Heart left ventricle (tissue), 13 donors: Measurements from ENCODE around the gene SCGB2B2.
"Not testable (repeated sequence)": the region's sequence is repeated elsewhere in the genome, so short reads cannot be mapped to it uniquely, and the experiment has no call there.

Experiments used
- POLR2A ChIP-seq, 2 donors: fragments of 450-650 bp; IDR thresholded peaks; one replicate each; pipeline ENCODE4 v1.6.1; 2017; ENCODE audit warnings: antibody characterized with exemption in 2 of 2, mild to moderate bottlenecking in 2 of 2, moderate library complexity in 2 of 2
- TF ChIP-seq, protein P1 (sequence below), 12 donors: fragments of 200-600 bp; sonication (generic) in 4 of 12; IDR thresholded peaks; one replicate each; pipeline versions ENCODE4 v1.5.0 to v1.8.0; 2018 to 2022; ENCODE audit warnings: antibody characterized with exemption in 12 of 12, mild to moderate bottlenecking in 5 of 12
- donor health status: ischemic (EF 13 %, LVEDD 7.1; RV severe dilation, severe dysfunction).
- donor health status: DM: no; HTN: yes; CAD: no.
- donor health status: DM: no; HTN: no; CAD: no.
- donor health status: ischemic (EF 25% LVEDD 6.9; RV normal size, moderate dysfunction).
- donor health status: ischemic (EF 25% LVEDD 5.7; RV mildly dilated, moderate dysfunction).
- donor health status: ischemic (EF 35%, LVEDD 5.7; RV mildly dilated, moderate dysfunction).
- donor health status: nonischemic (EF 11% LVEDD 7.7; RV severe dilation, severe dysfunction).
- donor health status: DM: yes; HTN: yes; CAD: no.
- donor health status: PGD.
- donor health status: ischemic (EF 29% LVEDD 5.4; RV normal size, mild dysfunction).
- donor health status: nonischemic (EF 23%, LVEDD 6.1; RV moderate dilation, normal function).

- TF ChIP-seq, protein P1, sequence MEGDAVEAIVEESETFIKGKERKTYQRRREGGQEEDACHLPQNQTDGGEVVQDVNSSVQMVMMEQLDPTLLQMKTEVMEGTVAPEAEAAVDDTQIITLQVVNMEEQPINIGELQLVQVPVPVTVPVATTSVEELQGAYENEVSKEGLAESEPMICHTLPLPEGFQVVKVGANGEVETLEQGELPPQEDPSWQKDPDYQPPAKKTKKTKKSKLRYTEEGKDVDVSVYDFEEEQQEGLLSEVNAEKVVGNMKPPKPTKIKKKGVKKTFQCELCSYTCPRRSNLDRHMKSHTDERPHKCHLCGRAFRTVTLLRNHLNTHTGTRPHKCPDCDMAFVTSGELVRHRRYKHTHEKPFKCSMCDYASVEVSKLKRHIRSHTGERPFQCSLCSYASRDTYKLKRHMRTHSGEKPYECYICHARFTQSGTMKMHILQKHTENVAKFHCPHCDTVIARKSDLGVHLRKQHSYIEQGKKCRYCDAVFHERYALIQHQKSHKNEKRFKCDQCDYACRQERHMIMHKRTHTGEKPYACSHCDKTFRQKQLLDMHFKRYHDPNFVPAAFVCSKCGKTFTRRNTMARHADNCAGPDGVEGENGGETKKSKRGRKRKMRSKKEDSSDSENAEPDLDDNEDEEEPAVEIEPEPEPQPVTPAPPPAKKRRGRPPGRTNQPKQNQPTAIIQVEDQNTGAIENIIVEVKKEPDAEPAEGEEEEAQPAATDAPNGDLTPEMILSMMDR (IDR thresholded peaks at IDR 0.05): not testable (repeated sequence)
- not testable (repeated sequence) for TF ChIP-seq POLR2A (IDR thresholded peaks at IDR 0.05)
Observed at GRCh38 chr19:34665275-34665674, 11.7 kb downstream of the SCGB2B2 start.
